Endothelial cell of umbilical vein (primary cell): Measurements from ENCODE around the gene ARHGEF12. TPM values are rescaled to one million over a fixed set of nuclear protein-coding genes. Genes with fewer than 3 reads are reported as not detected.

ENCODE experiments used
- BruUV-seq: library from RNA; stranded (reverse); fragments of 400-500 nt; replicated peaks from 2 replicates; lab custom pipeline; 2021; lab: Mats Ljungman, UMichigan
- CTCF ChIA-PET: fragments of 300-600, 350-600 bp; sonication (Branson Sonifier 250); formaldehyde crosslinking; loops from one replicate; lab custom pipeline; 2021; ENCODE audit warnings: antibody characterized with exemption, inconsistent platforms; lab: Charles Lee
- POLR2A ChIA-PET: fragments of 300-600, 350-600 bp; sonication (Branson Sonifier 250); formaldehyde crosslinking; loops from one replicate; lab custom pipeline; 2021; ENCODE audit warnings: antibody characterized with exemption, inconsistent platforms; lab: Charles Lee
- DNase-seq: peaks from one replicate; pipeline ENCODE4 v3.0.0-alpha.2; 2011; ENCODE audit warnings: low read depth, low spot score
- FAIRE-seq: peaks from 2 replicates; lab custom pipeline; 2011; peaks lifted over from hg19 to GRCh38; lab: Jason Lieb, UNC
- H2AFZ ChIP-seq: 2 replicates; pipeline ENCODE4 v1.6.0; 2012; ENCODE audit warnings: low read depth, low read length, control low read depth, inconsistent platforms
- H3K27ac ChIP-seq: 2 replicates; pipeline ENCODE4 v1.5.1; 2011; ENCODE audit warnings: low read depth, mild to moderate bottlenecking, control low read depth, low read length, moderate library complexity; ENCODE audit not compliant: insufficient read depth
- H3K27me3 ChIP-seq, 2 experiments: 2 replicates each; pipeline versions ENCODE4 v1.6.0 to v1.6.1; 2011; ENCODE audit warnings: low read length in 2 of 2, mixed read lengths in 1 of 2; ENCODE audit not compliant: control insufficient read depth in 2 of 2, insufficient read depth in 2 of 2
- H3K36me3 ChIP-seq, 2 experiments: 2 replicates in 1 of 2; 3 replicates in 1 of 2; pipeline ENCODE4 v1.5.1; 2011; ENCODE audit warnings: low read length in 2 of 2, mild to moderate bottlenecking in 1 of 2, moderate library complexity in 1 of 2; ENCODE audit not compliant: control insufficient read depth in 2 of 2, insufficient read depth in 2 of 2; ENCODE audit errors: extremely low read depth in 1 of 2
- H3K4me1 ChIP-seq: 3 replicates; pipeline ENCODE4 v1.5.1; 2011; ENCODE audit warnings: mild to moderate bottlenecking, low read length; ENCODE audit not compliant: control insufficient read depth, insufficient read depth; ENCODE audit errors: extremely low read depth
- H3K4me2 ChIP-seq: 2 replicates; pipeline ENCODE4 v1.6.1; 2011; ENCODE audit warnings: low read length, control low read depth, mixed read lengths; ENCODE audit not compliant: insufficient read depth
- H3K4me3 ChIP-seq, 3 experiments: fragments of 200-600 bp in 1 of 3; sonication (generic), shearing (Covaris generic) in 1 of 3; replicated peaks in 1 of 3; 2 replicates each; pipeline ENCODE4 v1.5.1; 2011 to 2016; ENCODE audit warnings: control low read depth in 3 of 3, low read length in 3 of 3, mild to moderate bottlenecking in 2 of 3, inconsistent platforms in 1 of 3, low read depth in 1 of 3, moderate library complexity in 1 of 3; ENCODE audit not compliant: insufficient read depth in 1 of 3
- H3K79me2 ChIP-seq: 2 replicates; pipeline ENCODE4 v1.6.0; 2012; ENCODE audit warnings: low read length, inconsistent platforms; ENCODE audit not compliant: control insufficient read depth, insufficient read depth
- H3K9ac ChIP-seq: replicated peaks from 2 replicates; pipeline ENCODE3; 2011; ENCODE audit warnings: low read length, control low read depth; ENCODE audit not compliant: insufficient read depth; ENCODE audit errors: extremely low read depth
- H3K9me1 ChIP-seq: replicated peaks from 3 replicates; pipeline ENCODE4 v1.6.0; 2011; ENCODE audit warnings: mild to moderate bottlenecking, low read length; ENCODE audit not compliant: control insufficient read depth, insufficient read depth; ENCODE audit errors: extremely low read depth
- H3K9me3 ChIP-seq: replicated peaks from 2 replicates; pipeline ENCODE4 v1.5.1; 2012; ENCODE audit warnings: low read length, inconsistent platforms; ENCODE audit not compliant: control insufficient read depth, insufficient read depth
- H4K20me1 ChIP-seq: replicated peaks from 2 replicates; pipeline ENCODE3; 2011; ENCODE audit warnings: mild to moderate bottlenecking, low read length; ENCODE audit not compliant: control insufficient read depth, insufficient read depth; ENCODE audit errors: extremely low read depth
- CTCF ChIP-seq, 2 donors: IDR thresholded peaks; 1 replicate in 1 of 2; 2 replicates in 1 of 2; pipeline ENCODE4 v1.5.1; 2011; ENCODE audit warnings: low read length in 2 of 2, mild to moderate bottlenecking in 2 of 2, moderate library complexity in 2 of 2, control low read depth in 1 of 2, inconsistent platforms in 1 of 2, low read depth in 1 of 2; ENCODE audit not compliant: insufficient read depth in 1 of 2; ENCODE audit errors: extremely low read depth in 1 of 2
- EZH2 ChIP-seq: IDR thresholded peaks from 2 replicates; pipeline ENCODE4 v1.6.1; 2012; ENCODE audit warnings: borderline replicate concordance, low read depth, mild to moderate bottlenecking, moderate library complexity, low read length, inconsistent platforms; ENCODE audit not compliant: severe bottlenecking
- FOS ChIP-seq: IDR thresholded peaks from 2 replicates; pipeline ENCODE4 v1.6.1; 2011; ENCODE audit warnings: mild to moderate bottlenecking, low read length, moderate library complexity, borderline replicate concordance; ENCODE audit not compliant: insufficient read depth
- GATA2 ChIP-seq: IDR thresholded peaks from 2 replicates; pipeline ENCODE4 v1.7.0; 2011; ENCODE audit warnings: low read depth, mild to moderate bottlenecking, moderate library complexity, mixed read lengths, low read length; ENCODE audit not compliant: insufficient read length, insufficient read depth
- JUN ChIP-seq: IDR thresholded peaks from 2 replicates; pipeline ENCODE4 v1.6.1; 2011; ENCODE audit warnings: borderline replicate concordance, low read depth; ENCODE audit not compliant: insufficient read length, insufficient read depth
- MAX ChIP-seq: IDR thresholded peaks from 2 replicates; pipeline ENCODE4 v1.6.1; 2011; ENCODE audit not compliant: insufficient read depth, insufficient read length
- MYC ChIP-seq: IDR thresholded peaks from one replicate; pipeline ENCODE4 v1.6.1; 2011; ENCODE audit warnings: mild to moderate bottlenecking, low read depth, low read length
- POLR2A ChIP-seq: IDR thresholded peaks from 2 replicates; pipeline ENCODE4 v1.6.1; 2012; ENCODE audit warnings: low read depth, mild to moderate bottlenecking, control low read depth, low read length
- POLR2AphosphoS5 ChIP-seq: IDR thresholded peaks from 2 replicates; pipeline ENCODE4 v1.6.1; 2012; ENCODE audit warnings: low read depth, mild to moderate bottlenecking, control low read depth, low read length, moderate library complexity; ENCODE audit not compliant: insufficient read depth
- dilution Hi-C: fragments of 300-500 bp; cut with MboI; formaldehyde crosslinking; loops from one replicate; pipeline ENCODE4 v1.15.0; 2019; ENCODE audit warnings: low sequenced_read_pairs; ENCODE audit not compliant: extremely low pct_ligation_motif_present
- intact Hi-C: fragments of 100-400 bp; cut with micrococcal nuclease; formaldehyde crosslinking; loops from one replicate; pipeline ENCODE4 v1.10.0; 2022
- polyA plus RNA-seq, 4 experiments: library from polyadenylated mRNA; depleted of rRNA in 3 of 4; stranded (reverse) in 3 of 4; unstranded in 1 of 4; fragments of >200 nt; gene quantifications; 2 replicates each; pipeline versions ENCODE4 v1.2.1 to v1.2.3, GENCODE V29; 2011 to 2012; ENCODE audit warnings: missing spikeins in 1 of 4
- total RNA-seq: library from RNA; stranded (reverse); gene quantifications from 2 replicates; pipeline ENCODE4 v1.2.3, GENCODE V29; 2021

Gene ARHGEF12
- total and polyA plus RNA-seq, 2 donors (not counting 3 experiments of a cell fraction or from before 2014, with no cell fraction given): 20.9 to 125 TPM

GRCh38 chr11:120344302-120345004 lies 8.2 kb downstream of the ARHGEF12 start:
- no peak overlapping the region for H3K4me3 ChIP-seq
- dilution Hi-C loops (loop anchor here (10.0 kb wide), 1 partner anchor 70 kb away; no protein-coding TSS in a partner anchor), intact Hi-C loops (no loop called here)
- no peak overlapping the region for H3K27ac ChIP-seq
- peaks cover 99% of the 10 kb centered on the region for H3K79me2 ChIP-seq
- H3K9me3 ChIP-seq: no peaks in the 10 kb centered on the region
- no peaks in the 10 kb centered on the region for H3K9me1 ChIP-seq
- H3K9ac ChIP-seq: no peak overlapping the region
- ChIA-PET CTCF (no interaction called here), POLR2A (interaction anchor here (0.7 kb wide), 1 partner anchor 56 kb away, joined by 4 read pairs; no protein-coding TSS in a partner anchor)
- no peaks in the 10 kb centered on the region for H3K36me3 ChIP-seq
- no peak for FAIRE-seq
- H4K20me1 ChIP-seq: peaks cover 13% of the 10 kb centered on the region
- TF ChIP-seq POLR2AphosphoS5: peak; percentile 33
- TF ChIP-seq MAX: no peak
- TF ChIP-seq GATA2: peak; percentile 83
- peak overlapping the region; percentile 21 for H3K4me2 ChIP-seq
- no TSS peak for BruUV-seq
- H3K27me3 ChIP-seq: no peaks in the 10 kb centered on the region
- H3K4me1 ChIP-seq: peaks cover 59% of the 10 kb centered on the region
- DNase-seq: no peak
- no peak overlapping the region for H2AFZ ChIP-seq

GRCh38 chr11:120346233-120346632 lies 10.0 kb downstream of the ARHGEF12 start:
- Histone ChIP-seq H3K4me3 (no peak overlapping the region), H3K9ac (no peak overlapping the region), H2AFZ (no peak overlapping the region), H4K20me1 (peaks cover 13% of the 10 kb centered on the region), H3K36me3 (no peaks in the 10 kb centered on the region), H3K27ac (no peak overlapping the region), H3K4me1 (peaks cover 45% of the 10 kb centered on the region), H3K9me3 (no peaks in the 10 kb centered on the region), H3K4me2 (no peak overlapping the region), H3K79me2 (peaks cover 98% of the 10 kb centered on the region), H3K27me3 (no peaks in the 10 kb centered on the region), H3K9me1 (no peaks in the 10 kb centered on the region)
- intact Hi-C loops (no loop called here), dilution Hi-C loops (loop anchor here (10.0 kb wide), 1 partner anchor 69 kb away; no protein-coding TSS in a partner anchor)
- FAIRE-seq (no peak), DNase-seq (no peak)
- ChIA-PET POLR2A (no interaction called here), CTCF (no interaction called here)
- BruUV-seq: no TSS peak
- TF ChIP-seq POLR2A: no peak
- TF ChIP-seq POLR2AphosphoS5: no peak
- no peak for TF ChIP-seq CTCF (IDR thresholded peaks at IDR 0.05; ENCODE audit: extremely low read depth in 1 of 2, insufficient read depth in 1 of 2, low read depth in 1 of 2, low read length in 2 of 2)
- TF ChIP-seq GATA2: no peak
- no peak for TF ChIP-seq MYC
- TF ChIP-seq MAX: no peak
- no peak for TF ChIP-seq EZH2
- TF ChIP-seq JUN: no peak
- no peak for TF ChIP-seq FOS
